Measurements from ENCODE around the gene RIMS1. TPM values are rescaled to one million over a fixed set of nuclear protein-coding genes. Genes with fewer than 3 reads are reported as not detected.

Gene RIMS1
- total RNA-seq, 1 donor from 2014 or later = 2.2 TPM

- FAIRE-seq = no peak
- no peaks in the 10 kb centered on the region for H3K36me3 ChIP-seq (ENCODE audit: insufficient read depth, low read length)
- Mint-ChIP-seq H3K9me3 (ENCODE audit: unreplicated experiment) (no peaks in the 10 kb centered on the region), H3K4me1 (ENCODE audit: low read depth, unreplicated experiment) (peaks cover 11% of the 10 kb centered on the region), H3K27ac (ENCODE audit: unreplicated experiment) (peak overlapping the region; percentile 56), H3K36me3 (ENCODE audit: low read depth, unreplicated experiment) (no peaks in the 10 kb centered on the region), H3K27me3 (ENCODE audit: low read depth, unreplicated experiment) (no peaks in the 10 kb centered on the region), H3K4me3 (ENCODE audit: unreplicated experiment) (no peak overlapping the region)
- no peaks in the 10 kb centered on the region for H3K27me3 ChIP-seq (ENCODE audit: insufficient read depth, low read length)
- no peak overlapping the region for H3K9ac ChIP-seq (ENCODE audit: low read length)
- H3K27ac ChIP-seq (ENCODE audit: low read depth, low read length) = no peak overlapping the region
- DNase-seq (ENCODE audit: low read depth) = peak; percentile 32
- no peaks in the 10 kb centered on the region for H4K20me1 ChIP-seq (ENCODE audit: insufficient read depth, low read length)
- no peak overlapping the region for H2AFZ ChIP-seq (ENCODE audit: low read depth, low read length)
- no peaks in the 10 kb centered on the region for H3K9me3 ChIP-seq (ENCODE audit: insufficient read depth, low read depth, low read length)
- H3K4me1 ChIP-seq (ENCODE audit: insufficient read depth, low read length) = peaks cover 8% of the 10 kb centered on the region
- no peak for TF ChIP-seq EZH2 (IDR thresholded peaks at IDR 0.05; ENCODE audit: insufficient read depth, low read length)
- no peak for TF ChIP-seq CTCF (IDR thresholded peaks at IDR 0.05; ENCODE audit: insufficient read depth, low read depth, low read length)
- peak overlapping the region; percentile 9 for H3K4me2 ChIP-seq (ENCODE audit: low read length)
- no peaks in the 10 kb centered on the region for H3K79me2 ChIP-seq (ENCODE audit: insufficient read depth, low read length)
- H3K4me3 ChIP-seq (ENCODE audit: insufficient read depth, low read depth, low read length) = no peak overlapping the region
These were observed 435.4 kb downstream of the RIMS1 start for GRCh38 chr6:72321788-72322187.

GRCh38 chr6:72322771-72323170 is 436.4 kb downstream of the RIMS1 start:
- TF ChIP-seq CTCF (IDR thresholded peaks at IDR 0.05; ENCODE audit: insufficient read depth, low read depth, low read length) (no peak), EZH2 (IDR thresholded peaks at IDR 0.05; ENCODE audit: insufficient read depth, low read length) (no peak)
- Mint-ChIP-seq H3K9me3 (ENCODE audit: unreplicated experiment) (no peaks in the 10 kb centered on the region), H3K27me3 (ENCODE audit: low read depth, unreplicated experiment) (no peaks in the 10 kb centered on the region), H3K36me3 (ENCODE audit: low read depth, unreplicated experiment) (no peaks in the 10 kb centered on the region), H3K4me3 (ENCODE audit: unreplicated experiment) (no peak overlapping the region), H3K4me1 (ENCODE audit: low read depth, unreplicated experiment) (peaks cover 11% of the 10 kb centered on the region), H3K27ac (ENCODE audit: unreplicated experiment) (no peak overlapping the region)
- H3K4me2 ChIP-seq (ENCODE audit: low read length) = no peak overlapping the region
- H3K4me3 ChIP-seq (ENCODE audit: insufficient read depth, low read depth, low read length) = no peak overlapping the region
- no peak overlapping the region for H3K9ac ChIP-seq (ENCODE audit: low read length)
- no peak overlapping the region for H2AFZ ChIP-seq (ENCODE audit: low read depth, low read length)
- no peaks in the 10 kb centered on the region for H4K20me1 ChIP-seq (ENCODE audit: insufficient read depth, low read length)
- H3K36me3 ChIP-seq (ENCODE audit: insufficient read depth, low read length) = no peaks in the 10 kb centered on the region
- no peaks in the 10 kb centered on the region for H3K79me2 ChIP-seq (ENCODE audit: insufficient read depth, low read length)
- no peaks in the 10 kb centered on the region for H3K27me3 ChIP-seq (ENCODE audit: insufficient read depth, low read length)
- H3K9me3 ChIP-seq (ENCODE audit: insufficient read depth, low read depth, low read length) = no peaks in the 10 kb centered on the region
- peaks cover 8% of the 10 kb centered on the region for H3K4me1 ChIP-seq (ENCODE audit: insufficient read depth, low read length)
- FAIRE-seq (no peak), DNase-seq (ENCODE audit: low read depth) (no peak)
- H3K27ac ChIP-seq (ENCODE audit: low read depth, low read length) = no peak overlapping the region

GRCh38 chr6:72324591-72324990 is 438.2 kb downstream of the RIMS1 start:
- Histone ChIP-seq H3K9ac (ENCODE audit: low read length) (no peak overlapping the region), H4K20me1 (ENCODE audit: insufficient read depth, low read length) (no peaks in the 10 kb centered on the region), H3K36me3 (ENCODE audit: insufficient read depth, low read length) (no peaks in the 10 kb centered on the region), H3K4me1 (ENCODE audit: insufficient read depth, low read length) (peaks cover 8% of the 10 kb centered on the region), H3K4me3 (ENCODE audit: insufficient read depth, low read depth, low read length) (no peak overlapping the region), H3K27ac (ENCODE audit: low read depth, low read length) (no peak overlapping the region), H3K4me2 (ENCODE audit: low read length) (no peak overlapping the region), H3K9me3 (ENCODE audit: insufficient read depth, low read depth, low read length) (no peaks in the 10 kb centered on the region), H2AFZ (ENCODE audit: low read depth, low read length) (no peak overlapping the region), H3K27me3 (ENCODE audit: insufficient read depth, low read length) (no peaks in the 10 kb centered on the region), H3K79me2 (ENCODE audit: insufficient read depth, low read length) (no peaks in the 10 kb centered on the region)
- H3K9me3 Mint-ChIP-seq (ENCODE audit: unreplicated experiment) = no peaks in the 10 kb centered on the region
- no peaks in the 10 kb centered on the region for H3K36me3 Mint-ChIP-seq (ENCODE audit: low read depth, unreplicated experiment)
- H3K27ac Mint-ChIP-seq (ENCODE audit: unreplicated experiment) = no peak overlapping the region
- DNase-seq (ENCODE audit: low read depth) (no peak), FAIRE-seq (no peak)
- H3K27me3 Mint-ChIP-seq (ENCODE audit: low read depth, unreplicated experiment) = no peaks in the 10 kb centered on the region
- peaks cover 11% of the 10 kb centered on the region for H3K4me1 Mint-ChIP-seq (ENCODE audit: low read depth, unreplicated experiment)
- no peak for TF ChIP-seq EZH2 (IDR thresholded peaks at IDR 0.05; ENCODE audit: insufficient read depth, low read length)
- no peak for TF ChIP-seq CTCF (IDR thresholded peaks at IDR 0.05; ENCODE audit: insufficient read depth, low read depth, low read length)
- H3K4me3 Mint-ChIP-seq (ENCODE audit: unreplicated experiment) = no peak overlapping the region

Data from astrocyte (in vitro differentiated cells and primary cell).